ENCODE data around the gene CSKMT.

DNA sequence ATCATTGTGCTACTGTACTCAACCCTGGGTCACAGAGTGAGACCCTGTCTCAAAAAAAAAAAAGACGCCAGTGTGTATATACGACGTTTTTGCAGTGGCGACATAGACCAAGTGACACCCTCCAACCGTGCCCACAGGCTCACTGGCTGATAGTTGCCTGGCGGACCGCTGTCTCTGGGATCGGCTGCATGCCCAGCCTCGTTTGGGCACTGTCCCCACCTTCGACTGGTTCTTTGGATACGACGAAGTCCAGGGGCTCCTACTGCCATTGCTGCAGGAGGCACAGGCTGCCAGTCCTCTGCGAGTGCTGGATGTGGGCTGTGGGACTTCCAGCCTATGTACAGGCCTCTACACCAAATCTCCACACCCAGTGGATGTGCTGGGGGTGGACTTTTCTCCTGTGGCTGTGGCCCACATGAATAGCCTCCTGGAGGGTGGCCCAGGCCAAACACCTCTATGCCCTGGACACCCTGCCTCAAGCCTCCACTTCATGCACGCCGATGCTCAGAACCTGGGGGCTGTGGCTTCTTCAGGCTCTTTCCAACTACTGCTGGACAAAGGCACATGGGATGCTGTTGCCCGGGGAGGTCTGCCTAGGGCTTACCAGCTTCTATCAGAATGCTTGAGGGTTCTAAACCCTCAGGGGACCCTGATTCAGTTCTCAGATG is 1.3 kb downstream of the CSKMT start:
- TF ChIP-seq EZH2 (IDR thresholded peaks at IDR 0.05; ENCODE audit: low read length): no peak
- TF ChIP-seq, protein P1, sequence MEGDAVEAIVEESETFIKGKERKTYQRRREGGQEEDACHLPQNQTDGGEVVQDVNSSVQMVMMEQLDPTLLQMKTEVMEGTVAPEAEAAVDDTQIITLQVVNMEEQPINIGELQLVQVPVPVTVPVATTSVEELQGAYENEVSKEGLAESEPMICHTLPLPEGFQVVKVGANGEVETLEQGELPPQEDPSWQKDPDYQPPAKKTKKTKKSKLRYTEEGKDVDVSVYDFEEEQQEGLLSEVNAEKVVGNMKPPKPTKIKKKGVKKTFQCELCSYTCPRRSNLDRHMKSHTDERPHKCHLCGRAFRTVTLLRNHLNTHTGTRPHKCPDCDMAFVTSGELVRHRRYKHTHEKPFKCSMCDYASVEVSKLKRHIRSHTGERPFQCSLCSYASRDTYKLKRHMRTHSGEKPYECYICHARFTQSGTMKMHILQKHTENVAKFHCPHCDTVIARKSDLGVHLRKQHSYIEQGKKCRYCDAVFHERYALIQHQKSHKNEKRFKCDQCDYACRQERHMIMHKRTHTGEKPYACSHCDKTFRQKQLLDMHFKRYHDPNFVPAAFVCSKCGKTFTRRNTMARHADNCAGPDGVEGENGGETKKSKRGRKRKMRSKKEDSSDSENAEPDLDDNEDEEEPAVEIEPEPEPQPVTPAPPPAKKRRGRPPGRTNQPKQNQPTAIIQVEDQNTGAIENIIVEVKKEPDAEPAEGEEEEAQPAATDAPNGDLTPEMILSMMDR (optimal IDR thresholded peaks at IDR 0.05 in 1 of 3, IDR thresholded peaks at IDR 0.05 in 1 of 3, conservative IDR thresholded peaks at IDR 0.05 in 1 of 3; ENCODE audit: extremely low read depth in 1 of 3, insufficient read depth in 2 of 3, low read length in 3 of 3): no peak

All from keratinocyte (primary cell).